HuH-7 (cell line): ENCODE data around the gene UNC5A.

ENCODE experiments used
- DNase-seq: peaks from one replicate; pipeline ENCODE4 v3.0.0; 2011; ENCODE audit warnings: low spot score

Gene UNC5A

DNA sequence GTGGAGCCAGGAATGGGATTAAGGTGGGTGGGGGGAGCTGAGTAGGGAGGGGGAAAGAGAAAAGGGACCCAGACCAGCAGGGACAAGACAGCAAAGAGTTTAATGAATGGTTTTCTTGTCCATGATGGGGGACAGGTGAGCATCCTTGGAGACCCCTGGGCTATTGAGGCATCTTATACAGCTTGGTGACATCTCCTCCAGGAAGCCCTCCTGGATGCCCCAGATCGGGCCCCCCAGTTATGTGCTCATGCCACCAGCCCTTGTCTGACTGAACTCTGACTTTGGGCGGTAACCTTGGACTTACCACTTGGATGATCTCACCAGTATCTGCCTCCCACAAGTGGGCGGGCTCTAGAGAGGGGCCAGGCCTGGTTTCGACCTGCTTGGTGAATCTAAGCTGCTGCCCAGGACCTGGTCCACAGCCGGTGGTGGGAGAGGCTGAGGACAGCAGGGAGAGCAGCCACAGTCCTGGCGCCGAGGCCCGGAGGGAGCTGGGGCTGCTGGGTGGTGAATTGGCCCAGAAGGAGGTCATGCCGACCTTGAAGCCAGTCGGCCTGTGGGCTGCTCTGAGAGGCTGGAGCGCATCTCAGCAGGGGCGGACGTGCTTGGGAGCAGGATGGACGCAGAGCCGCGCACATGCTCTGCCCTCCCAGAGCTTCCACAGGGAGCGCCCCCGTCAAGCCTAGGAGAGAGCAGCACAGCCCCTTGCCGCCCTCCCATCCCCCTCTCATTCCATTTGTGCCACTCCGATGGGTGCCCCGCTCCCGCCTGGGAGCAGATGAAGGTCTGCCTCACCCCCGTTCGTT, 36.2 kb downstream of the UNC5A start:
- no peak for DNase-seq

DNA sequence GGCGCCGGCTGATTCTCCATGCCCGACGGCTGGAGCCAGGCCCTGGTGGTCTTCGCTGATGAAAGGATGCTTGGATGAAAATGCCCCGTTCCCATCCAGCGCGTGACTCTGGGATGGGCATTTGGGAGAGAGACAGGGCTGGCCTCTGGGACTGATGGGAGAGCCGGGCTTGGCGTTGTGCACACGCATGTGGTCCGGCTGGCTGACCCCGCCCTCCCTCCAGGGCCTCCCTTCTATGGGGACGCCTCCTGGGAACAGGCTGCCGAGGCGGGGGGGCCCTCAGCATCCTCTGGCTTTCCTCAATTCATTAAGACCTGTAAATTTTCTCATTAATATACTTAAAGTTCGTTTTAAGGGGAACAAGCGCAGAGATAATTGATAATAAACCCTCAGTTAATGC, 36.8 kb downstream of the UNC5A start:
- DNase-seq = no peak

DNA sequence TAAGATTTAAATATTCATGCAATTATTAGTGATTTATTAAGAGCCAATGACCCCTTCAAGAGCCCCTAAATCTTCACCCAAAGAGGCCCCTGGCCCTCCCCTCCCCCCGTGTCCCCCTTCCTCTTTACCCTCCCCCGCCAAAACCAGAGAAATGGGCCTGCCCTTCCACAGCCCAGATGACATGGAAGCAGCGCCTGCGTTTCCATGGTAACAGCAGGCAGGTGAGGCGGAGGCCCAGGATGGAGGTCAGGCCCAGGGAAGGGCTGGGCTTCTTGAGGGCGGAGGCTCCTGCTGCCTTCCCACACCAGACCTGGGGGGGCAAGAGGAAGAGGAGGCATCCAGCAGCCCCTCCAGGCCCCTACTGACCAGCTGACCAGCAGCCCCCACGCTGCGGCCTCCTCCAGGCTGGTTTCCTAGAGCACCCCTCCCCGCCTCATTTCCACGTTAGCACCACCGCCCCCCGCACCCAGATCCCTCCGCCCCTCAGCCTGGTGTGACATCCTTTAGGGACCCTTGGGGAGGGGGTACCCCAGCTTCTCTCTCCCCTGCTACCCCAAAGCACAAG, 37.4 kb downstream of the UNC5A start:
- no peak for DNase-seq

DNA sequence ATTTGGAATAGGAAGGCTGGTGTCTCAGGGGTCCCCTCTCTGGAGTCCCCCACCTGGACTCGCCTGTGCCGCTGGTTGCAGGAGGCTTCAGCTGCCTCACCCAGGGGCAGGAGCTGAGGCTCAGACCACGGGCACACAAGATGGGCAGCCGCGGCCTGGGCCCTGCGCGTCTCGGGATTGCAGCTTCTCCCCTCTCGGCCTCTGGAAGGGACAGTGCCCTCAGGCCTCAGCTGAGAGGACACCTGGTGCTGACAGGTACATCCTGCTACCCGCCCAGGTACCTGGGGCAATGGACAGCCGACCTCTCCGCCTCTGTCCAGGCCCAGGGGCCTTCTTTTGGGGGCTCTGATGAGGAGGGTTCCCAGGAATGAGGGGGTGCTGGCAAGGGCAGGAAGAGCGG, 38.3 kb downstream of the UNC5A start:
- no peak for DNase-seq

DNA sequence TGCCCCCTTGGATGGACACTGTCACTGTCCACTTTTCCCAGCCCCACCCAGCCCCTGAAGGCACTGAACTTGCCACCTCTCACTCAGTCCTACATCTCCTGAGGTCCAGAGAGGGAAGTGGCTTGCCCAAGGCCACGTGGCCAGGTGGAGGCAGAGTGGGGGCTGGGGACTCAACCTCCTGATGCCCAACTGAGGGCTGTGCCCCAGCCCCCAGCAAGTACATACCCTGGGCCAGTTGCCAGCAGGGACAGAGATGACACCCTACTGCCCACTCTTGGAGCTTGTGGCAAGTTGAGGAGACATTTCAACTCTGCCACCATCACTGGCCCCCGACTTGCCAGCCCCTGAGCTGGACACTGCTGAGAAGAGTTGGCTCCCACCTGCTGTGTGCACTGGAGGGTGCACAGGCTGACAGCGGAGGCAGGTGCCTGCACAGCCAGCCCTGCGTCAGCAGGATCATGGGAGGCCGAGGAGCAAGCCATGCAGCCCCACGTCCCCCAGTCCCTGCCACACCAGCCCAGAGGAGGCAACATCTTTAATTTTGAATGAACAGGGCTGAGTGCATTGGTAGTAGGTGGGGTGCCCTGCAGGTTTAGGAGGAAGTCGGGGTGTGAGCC, 39.4 kb downstream of the UNC5A start:
- no peak for DNase-seq

DNA sequence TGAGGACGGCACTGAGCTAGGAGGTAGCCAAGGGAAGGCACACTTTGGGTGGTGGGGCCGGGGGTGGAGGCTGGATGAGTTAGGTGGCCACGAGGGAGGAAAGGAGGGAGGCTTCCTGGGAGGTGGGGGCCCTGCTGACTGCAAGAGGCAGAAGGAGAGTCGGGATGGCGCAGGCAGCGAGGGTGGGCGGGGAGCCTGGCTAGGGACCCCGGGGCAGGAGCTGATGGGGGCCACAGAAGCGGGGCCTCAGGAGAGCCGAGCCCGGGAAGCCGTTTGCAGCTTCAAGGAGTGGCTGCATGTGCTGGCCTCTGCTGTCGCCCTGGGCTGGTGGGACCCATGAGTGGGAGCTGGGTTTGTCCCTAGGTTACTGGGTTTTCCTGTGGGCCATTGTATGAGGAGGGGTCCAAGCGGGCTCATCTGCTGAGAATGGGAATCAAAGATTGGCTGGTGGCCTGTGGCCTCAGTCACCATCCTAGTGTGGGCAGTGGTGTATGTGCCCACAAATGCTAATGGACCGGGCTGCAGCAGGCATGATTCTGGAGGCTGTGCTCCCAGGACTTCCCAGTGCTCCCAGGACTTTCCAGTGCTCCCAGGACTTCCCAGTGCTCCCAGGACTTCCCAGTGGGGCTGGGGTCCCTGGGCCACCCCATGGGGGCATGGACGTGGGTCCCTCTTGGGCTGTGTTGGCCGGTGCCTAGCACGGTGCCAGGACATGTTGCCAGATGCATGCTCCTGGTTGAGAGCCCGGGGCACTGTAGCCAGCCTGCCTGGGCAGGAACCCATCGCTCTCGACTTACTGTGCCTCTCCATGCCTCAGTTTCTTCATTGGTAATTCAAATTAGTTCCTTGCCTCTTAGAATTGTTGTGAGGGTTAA, 40.2 kb downstream of the UNC5A start:
- DNase-seq = no peak

DNA sequence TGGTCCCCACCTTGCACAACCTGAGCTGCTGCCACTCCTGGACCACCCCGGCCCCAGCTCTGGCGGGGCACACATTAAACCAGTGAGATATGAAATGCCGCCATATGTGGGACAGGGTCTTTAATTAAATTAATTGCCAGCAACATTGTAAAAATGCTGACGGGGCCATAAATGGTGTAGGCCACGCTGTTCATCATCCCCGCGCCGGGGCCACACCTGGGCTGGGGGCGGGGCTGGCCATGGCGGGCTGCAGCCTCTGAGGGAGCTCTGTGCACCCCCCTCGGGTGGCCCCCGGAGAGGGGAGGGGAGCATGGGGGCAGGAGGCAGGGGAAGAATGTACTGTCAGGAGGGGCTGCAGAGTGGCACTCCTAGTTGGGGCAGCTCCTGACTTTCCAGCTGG, 41.0 kb downstream of the UNC5A start:
- no peak for DNase-seq

DNA sequence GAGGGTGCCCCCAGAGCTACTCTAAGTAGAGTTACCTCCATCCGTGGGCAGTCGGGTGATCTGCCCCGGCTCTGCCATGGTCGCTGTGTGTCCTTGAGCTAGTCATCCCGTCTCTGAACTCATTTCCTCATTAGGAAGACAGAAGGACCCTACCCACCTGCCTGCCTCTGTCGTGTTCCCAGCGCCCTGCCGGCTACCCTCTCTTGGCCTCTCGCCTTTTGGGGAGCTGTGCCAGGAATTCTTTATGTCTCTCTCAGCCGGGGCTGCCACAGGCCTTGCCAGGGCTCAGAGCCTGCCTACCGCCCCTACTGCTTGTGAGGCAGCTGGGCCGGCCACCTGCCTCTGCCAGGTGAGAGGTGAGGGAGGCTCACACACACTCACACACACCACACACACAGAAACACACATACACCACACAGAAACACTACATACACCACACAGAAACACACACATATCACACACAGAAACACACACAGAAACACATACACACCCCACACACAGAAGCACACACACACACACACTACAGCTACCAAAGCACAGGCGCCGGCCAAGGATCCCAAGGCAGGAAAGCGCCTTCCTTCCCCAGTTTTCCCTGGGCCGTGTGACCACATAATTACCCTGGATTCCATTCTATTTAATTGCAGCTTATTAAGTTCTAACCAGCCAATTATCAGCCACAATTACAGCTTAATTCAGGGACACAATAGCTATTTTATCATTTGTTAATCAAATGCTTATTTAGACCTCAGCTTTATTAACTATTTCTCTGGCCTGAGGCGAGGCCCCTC, 41.7 kb downstream of the UNC5A start:
- DNase-seq = no peak

DNA sequence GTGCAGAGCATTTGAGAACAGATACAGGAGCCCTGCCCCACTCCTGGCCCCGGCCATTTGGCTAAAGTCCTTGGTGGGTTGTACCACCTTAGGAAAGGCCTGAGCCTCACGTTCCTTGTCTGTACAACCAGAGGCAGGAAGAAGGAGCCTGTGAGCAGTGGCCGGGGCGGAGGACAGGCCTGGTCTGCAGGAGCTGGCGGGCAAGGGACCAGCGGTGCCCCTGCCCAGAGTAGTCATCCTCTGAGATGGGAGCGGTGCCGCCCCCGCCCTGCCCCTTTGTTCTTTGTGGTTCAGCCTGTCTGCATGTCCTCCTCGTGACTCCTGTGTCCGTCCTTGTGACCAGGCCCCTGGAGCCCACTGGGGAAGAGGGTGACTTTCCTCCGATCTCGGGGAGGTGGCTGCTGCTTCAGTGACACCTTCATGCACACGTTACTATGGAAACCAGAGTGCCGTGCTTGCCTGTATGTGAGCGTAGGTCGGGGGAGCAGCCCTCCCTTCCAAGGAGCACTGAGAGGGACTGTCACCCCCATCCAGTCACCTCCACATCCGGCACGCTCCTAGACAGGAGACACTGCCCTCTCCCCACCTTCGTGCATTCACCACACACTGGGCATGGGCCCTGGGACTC, 42.9 kb downstream of the UNC5A start:
- DNase-seq = no peak

DNA sequence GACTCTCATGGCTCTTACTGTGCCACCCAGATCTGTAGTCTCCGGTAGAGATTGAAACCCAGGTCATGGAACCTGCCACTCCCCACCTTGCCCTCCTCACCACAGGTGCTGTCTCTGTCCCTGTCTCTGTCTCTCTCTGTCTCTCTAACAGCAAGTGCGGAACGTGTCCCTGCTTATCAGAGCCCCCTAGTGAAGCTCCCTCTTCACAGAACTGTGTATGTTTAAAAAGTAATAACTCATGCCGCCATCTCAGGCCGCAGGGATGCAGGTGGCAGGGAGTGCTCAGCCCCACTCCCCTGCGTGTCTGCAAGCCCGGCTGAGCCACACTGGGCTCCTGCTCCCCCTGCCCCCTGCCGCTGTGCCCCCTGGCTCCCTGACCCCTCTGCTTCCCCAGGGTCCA, 43.8 kb downstream of the UNC5A start:
- no peak for DNase-seq

DNA sequence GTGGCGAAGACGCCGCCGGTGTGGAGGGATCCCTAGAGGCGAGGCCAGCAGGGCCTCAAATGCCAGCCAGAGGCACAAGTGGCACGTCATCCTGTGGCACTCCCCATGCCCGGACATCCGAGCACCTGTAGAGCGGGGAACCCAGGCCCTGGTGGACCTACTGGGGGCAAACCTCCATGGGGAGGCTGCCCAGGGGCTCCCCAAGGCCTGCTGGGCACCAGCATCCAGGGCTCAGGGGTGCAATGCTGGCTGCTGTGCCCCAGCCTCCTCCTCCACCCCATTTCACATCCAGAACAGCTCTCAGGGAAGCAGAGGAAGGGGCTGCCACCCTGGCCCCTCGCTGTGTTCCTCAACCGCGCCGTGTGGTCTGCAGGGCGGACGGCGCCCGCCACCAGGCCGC, 45.2 kb downstream of the UNC5A start:
- no peak for DNase-seq

DNA sequence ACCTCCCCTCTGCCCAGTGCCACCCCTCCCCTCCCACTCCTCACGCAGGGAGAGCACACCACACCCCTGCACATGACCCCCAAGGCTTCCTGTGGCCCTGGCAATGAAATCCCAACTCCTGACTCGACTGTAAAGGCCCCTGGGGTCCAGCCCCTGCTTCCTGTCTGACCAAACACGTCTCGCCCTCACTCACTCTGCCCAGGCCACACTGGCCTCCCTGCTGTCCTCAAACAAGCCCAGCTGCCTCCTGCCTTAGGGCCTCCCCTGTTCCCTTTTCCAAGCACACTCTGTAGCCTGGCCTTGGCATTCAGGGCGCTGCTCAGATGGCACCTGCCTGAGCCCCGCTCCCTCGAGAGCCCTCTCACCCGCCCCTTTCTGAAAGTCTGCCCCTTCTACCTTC, 46.4 kb downstream of the UNC5A start:
- DNase-seq = no peak

DNA sequence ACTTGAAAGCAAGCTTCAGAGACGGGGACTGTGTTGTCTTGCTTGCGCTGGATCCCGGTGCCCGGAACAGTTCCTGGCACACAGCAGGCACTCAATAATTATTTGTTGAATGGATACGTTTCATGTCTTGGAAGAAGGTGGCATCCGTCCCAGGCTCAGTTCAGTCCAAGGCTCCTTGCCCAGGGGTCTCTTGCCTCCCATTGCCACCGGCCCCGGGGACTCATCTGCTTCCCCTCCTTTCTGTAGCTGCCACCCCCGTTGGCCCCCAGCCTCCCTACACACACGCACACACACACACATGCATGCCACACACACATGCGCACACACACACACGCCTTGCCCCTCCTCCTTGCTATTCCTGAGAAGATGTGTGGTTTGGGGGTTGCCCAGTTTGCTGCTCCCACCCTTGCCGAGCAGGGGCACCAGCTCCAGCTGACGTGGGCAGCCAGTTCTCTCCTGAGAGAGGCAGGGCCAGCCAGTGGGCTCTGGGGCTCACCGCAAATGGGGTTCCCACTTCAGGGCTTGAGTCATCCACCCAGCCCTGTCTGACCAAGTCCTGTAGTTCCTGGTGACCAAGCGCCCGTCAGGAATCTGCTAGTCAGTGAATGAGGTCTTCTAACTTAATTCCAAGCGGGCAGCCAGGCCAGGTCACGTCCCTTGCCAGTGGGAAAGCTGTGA, 47.0 kb downstream of the UNC5A start:
- DNase-seq = no peak

DNA sequence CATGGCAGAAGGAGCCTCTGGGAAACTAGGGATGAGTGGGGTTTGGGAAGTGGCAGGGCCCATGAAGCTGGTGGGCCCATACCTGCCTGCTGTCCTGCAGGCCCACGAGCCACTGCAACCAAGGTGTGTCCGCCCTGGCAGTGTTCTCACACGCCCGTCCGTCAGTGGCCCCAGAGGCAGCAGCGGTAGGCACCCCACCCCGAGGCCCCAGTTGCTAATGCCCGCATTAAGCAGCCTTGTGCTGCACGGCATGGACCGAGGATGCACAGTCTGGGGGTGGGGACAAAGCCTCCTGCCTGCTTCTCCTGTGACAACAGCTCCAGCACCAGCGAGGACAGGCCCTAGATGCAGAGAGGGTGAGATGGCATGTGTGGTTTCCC, 47.5 kb downstream of the UNC5A start:
- DNase-seq = no peak

DNA sequence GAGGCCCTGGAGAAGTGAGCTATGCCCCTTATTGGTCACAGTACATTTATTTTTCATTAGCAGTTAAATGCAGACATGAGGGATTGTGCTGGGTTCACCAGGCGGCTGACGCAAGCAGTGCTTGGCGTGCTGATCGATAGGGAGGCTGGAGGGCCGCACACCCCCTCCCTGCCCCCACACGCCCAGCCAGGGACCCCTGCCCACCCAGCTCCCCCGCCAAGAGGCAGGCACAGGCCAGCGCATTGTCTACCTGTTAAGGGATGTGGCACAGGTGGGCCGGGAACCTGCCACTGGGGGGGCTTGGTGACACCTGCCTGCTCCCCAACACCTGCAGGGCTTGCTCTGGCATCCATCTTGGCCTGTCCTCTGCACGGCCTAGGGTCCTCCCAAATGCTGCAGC, 49.6 kb downstream of the UNC5A start:
- DNase-seq = no peak

DNA sequence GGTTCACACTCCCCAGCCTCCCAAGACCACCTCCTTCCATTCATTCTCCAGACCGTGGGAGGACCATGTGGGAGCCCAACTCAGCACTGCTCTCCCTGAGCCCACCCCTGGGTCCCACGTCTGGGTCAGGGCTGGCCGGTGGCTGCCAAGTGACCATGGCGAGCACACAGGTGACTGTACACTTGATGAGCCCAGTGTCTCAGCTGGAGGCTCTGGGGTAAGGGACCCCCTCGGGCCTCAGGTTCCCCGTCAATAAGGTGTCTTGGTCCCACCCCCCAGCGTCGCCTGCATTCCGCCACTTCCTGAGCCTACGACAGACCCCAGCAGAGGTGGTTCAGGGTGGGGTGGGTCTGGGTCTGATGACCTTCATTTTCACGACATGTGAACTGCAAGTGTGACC, 50.0 kb downstream of the UNC5A start:
- no peak for DNase-seq

DNA sequence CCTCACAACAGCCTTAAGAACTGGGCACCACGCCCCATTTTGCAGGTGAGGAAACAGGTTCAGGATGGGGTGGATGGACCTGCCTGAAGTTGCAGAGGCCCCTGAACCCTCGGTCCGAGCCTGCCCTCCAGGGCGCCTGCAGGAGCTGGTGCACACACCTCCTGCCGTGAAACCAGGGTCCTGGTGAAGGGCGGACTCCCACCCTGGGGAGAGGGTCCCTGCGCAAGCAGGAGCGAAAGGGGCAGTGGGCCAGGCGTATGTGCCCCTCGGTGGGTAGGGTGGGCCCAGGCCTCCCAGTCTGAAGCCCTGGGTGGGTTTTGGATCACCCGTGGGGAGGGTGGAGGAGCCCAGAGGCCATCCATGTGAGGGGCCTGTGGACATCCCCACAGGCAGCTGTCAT, 50.9 kb downstream of the UNC5A start:
- DNase-seq = no peak

DNA sequence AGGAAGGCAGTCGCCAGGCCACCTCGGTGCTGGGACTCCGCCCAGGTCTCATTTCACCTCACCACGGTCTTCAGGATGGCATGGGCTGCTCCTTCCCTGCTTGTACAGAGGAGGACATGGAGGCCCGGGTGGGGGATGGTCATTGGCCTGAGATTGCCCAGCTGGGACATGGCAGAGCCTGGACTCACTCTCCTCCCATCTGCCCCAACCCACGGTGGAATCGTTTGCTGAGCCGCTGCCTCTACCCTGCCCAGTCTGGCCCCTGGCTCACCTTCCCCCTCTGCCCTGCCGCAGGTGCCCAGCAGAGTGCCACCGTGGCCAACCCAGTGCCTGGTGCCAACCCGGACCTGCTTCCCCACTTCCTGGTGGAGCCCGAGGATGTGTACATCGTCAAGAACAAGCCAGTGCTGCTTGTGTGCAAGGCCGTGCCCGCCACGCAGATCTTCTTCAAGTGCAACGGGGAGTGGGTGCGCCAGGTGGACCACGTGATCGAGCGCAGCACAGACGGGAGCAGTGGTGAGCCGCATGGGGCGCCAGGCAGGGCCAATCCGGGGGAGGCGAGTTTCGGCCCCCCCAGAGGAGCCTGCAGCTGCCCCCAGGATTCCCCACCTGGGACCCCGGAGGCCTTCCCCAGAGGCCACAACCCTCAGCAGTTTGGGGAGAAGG, 52.1 kb downstream of the UNC5A start:
- no peak for DNase-seq

DNA sequence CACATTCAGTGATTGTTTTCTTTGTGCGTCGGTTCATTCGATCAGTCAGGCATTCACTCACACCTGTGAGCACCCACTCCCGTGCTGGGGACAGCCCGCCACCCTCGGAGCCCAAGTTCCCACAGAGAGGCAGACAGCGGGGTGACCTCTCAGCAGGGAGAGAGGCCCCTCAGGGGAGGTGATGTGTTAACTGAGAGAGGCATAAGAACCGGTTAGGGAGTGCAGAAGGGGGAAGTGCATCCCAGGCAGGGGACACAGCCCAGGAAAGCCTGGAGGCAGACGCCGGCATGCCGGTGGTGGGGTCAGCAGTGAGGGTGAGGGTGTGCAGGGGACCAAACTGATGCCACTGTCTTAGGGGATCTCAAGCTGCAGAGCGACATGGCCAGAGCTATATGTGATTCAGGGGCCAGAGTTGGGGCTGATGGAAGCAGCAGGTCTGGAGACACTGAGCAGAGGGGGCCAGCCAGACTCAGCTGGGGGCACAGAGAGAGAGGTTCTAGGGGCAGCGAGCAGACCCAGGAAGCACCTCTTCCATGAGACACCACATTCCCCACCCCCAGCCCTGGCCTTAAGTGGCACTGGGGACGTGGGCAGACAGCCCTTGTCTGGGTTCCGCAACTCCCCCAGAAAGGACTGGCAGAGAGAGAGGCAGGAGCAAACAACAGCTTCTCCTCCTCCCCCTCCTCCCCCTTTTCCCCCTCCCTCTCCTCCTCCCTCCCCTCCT, 52.8 kb downstream of the UNC5A start:
- no peak for DNase-seq

DNA sequence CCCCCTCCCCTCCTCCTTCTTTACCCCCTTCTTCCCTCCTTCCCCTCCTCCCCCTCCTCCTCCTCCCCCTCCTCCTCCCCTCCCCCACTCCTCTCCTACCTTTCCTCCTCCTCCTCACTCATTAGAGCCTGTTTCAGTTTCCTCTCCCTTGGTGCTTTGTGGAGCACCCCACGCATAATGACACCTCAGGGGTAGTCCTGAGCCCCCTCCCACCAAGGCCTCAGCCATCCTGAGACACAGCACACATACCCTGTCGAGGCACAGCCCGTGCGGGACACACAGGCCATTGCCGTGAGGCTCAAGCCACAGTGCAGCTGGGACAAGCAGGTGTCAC, 53.4 kb downstream of the UNC5A start:
- DNase-seq = no peak
